Ovary (tissue), 3 donors: ENCODE data around the gene ITPR2.

Source experiments
- CTCF ChIP-seq, 3 donors: fragments of 450-650 bp in 2 of 3; fragments of 200-600 bp in 1 of 3; IDR thresholded peaks; one replicate each; pipeline versions ENCODE4 v1.5.1 to v1.8.0; 2016 to 2022; ENCODE audit warnings: antibody characterized with exemption in 3 of 3, mild to moderate bottlenecking in 1 of 3
- EP300 ChIP-seq: sonication (generic); formaldehyde crosslinking; IDR thresholded peaks from one replicate; pipeline ENCODE4 v1.6.1; 2017; ENCODE audit warnings: antibody characterized with exemption
- donor health status: DM: no; HTN: no; CAD: no.

- TF ChIP-seq EP300 (no peak), CTCF (IDR thresholded peaks at IDR 0.05) (no peak)
Measured at GRCh38 chr12:26740991-26741390, 92.0 kb downstream of the ITPR2 start.
